Measurements from ENCODE around the gene PDZRN4.
"Not testable (repeated sequence)": the region's sequence is repeated elsewhere in the genome, so short reads cannot be mapped to it uniquely, and the experiment has no call there.

PDZRN4 gene

DNA sequence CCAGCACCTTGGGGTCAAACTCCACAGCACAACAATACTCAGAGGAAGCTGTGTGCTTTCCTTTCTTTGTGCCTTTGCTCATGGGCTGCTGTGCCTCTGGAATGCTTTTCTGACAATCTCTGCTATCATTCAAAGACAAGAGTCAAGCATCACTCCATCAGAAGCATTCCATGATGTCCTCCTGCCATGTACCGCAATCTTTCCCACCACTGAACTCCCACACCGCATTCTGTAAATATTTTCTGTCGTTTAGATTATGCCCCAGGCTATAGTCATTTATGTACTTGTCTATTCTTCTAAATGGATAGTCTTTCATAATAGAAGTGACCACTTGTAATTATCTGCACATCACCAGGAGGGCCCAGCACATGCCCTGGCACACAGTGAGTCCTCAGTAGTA lies 327.8 kb downstream of the PDZRN4 start:
- no peak for DNase-seq

DNA sequence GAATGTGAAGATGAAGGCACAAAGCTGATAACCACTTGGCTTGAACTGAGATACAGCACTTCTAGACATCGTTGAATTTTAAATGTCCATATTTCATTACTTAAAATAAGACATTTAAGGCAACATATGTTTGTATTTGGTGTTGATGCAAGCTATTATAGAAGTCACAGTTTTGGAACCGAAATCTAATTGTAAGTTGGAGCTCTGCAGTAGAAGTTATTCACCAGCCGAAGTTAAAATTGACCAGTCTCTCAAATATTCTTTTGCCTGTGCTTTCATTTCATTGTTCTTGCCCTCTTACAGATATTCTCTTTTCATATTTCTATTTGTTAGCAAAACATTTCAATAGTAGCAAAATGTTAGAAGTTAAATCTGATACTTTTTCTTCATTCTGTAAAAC lies 332.7 kb downstream of the PDZRN4 start:
- DNase-seq: no peak

DNA sequence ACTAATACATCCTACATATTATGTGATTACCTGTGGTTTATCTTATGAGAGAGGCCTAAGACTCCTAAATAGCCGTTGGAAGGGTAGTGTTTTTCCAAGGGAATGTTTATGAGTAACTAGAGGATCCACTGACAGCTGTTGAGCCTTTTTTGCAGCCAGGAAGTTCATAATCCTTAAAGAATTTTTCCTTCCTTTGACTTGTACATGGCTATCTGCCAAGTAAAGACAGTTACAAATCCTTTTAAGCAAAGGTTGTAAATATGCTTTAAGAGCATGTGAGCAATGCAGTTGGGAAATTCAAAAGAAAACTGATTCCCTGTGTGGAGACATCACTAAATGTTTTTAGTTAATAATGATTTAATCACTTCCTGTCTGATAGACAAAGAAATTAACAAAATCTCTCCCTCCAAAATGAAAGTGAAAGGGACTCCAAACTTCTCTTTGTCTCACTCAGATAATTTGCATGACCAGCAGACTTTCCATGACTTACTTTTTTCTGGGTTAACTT lies 333.8 kb downstream of the PDZRN4 start:
- DNase-seq: no peak

GRCh38 chr12:41527062-41527461 lies 338.9 kb downstream of the PDZRN4 start:
- DNase-seq: no peak

GRCh38 chr12:41527534-41528116 lies 339.5 kb downstream of the PDZRN4 start:
- DNase-seq: no peak

DNA sequence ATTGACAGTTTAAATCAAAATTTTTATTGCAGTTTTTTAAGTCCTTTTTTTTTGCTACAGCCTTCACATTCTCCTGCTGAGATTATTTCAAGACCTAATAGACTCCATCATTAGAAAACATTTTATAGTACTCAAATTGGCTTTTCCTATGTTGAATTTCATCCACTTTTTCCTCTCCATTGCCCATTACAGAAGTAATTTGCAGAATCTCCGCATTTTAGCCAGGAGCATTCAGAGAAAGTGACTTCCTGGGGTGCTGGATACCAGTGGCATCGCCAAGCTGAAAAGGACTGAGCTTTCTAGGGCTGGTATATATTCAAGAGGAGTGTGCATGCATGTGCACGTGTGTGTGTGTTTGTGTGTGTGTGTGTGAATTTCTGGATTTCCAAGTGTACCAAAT lies 340.8 kb downstream of the PDZRN4 start:
- DNase-seq: no peak

DNA sequence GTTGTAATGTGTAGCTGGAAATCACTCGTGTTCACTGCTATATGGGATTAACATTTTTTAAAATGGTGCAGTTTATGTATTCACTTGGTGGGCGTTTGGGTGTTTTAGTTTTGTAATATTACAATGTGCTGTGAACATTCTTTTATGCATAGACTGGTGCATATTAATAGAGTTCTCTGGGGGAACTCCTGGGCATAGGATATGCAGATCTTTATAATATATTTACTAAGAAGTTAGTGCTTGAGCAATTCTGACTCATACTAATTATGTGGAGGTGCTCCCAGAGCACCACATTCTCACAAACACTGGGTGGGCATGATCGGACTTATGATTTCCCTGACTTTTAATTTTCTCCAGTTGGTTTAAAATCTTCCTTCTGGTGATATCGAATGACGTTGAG lies 342.3 kb downstream of the PDZRN4 start:
- no peak for DNase-seq

DNA sequence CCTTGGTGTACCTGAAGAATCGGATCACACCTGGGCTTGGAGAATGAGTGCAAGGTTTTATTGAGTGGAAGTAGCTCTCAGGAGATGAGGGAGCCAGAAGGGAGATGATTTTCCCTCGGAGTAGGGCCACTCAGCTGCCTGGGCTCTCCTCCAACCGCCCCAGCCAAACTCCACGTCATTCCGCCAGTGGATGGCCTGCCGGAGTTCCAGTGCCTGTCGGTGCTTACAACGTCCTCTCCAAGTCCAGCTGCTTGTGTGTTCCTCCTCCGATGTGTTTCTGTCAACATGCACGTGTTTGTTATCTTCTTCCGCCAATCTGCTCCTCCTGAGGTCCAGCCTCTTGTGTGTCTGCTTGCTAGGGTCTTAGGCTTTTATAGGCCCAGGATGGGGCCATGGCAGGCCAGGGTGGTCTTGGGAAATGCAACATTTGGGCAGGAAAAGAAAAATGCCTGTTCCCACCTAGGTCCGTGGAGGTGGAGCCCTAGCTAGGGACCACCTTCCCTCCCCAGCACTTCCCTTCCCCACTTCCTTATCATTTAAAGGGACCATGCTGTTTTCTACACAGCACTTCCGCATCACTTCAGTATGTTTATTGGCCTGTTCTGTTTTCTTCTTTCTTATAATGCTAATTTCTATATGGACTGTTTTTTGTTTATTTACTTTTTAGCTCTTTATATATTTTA lies 343.2 kb downstream of the PDZRN4 start:
- DNase-seq: no peak

DNA sequence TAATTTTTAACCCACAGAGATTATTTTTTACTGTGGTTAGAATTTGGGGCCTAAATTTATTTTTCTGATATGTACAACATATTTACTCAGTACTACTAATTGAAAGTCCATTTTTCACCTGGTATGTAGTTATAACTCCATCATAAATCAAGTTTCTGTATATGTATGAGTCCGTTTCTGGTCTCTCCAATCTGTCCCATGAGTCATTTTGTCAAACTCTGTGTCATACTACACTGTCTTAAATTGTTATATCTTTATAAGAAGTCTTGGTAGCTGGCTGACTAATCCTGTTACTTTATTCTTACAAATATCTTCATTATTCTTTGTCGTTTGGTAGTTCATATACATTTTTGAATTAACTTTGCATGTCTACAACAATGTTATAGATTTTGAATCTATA lies 344.0 kb downstream of the PDZRN4 start:
- no peak for DNase-seq

- DNase-seq: no peak
Observed at GRCh38 chr12:41536813-41537490, 348.8 kb downstream of the PDZRN4 start.

GRCh38 chr12:41537522-41537921 lies 349.4 kb downstream of the PDZRN4 start:
- no peak for DNase-seq

- DNase-seq: no peak
Observed at GRCh38 chr12:41545761-41546160, 357.6 kb downstream of the PDZRN4 start.

DNA sequence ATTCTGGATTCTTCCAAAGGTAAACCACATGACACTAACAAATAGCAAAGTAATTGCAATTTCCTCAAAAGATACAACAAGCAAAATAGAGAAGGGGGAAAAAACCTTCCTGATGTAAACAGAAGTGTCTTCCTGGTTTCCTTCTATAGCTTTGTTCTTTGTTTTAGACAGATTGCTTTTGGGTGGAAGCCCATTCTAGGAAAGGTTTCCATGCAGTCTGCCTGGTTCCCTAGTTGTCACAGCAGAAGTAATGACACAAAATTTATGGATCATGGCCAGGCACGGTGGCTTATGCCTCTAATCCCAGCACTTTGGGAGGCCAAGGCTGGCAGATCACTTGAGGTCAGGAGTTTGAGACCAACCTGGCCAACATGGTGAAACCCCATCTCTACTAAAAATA lies 359.0 kb downstream of the PDZRN4 start:
- not testable (repeated sequence) for DNase-seq

DNA sequence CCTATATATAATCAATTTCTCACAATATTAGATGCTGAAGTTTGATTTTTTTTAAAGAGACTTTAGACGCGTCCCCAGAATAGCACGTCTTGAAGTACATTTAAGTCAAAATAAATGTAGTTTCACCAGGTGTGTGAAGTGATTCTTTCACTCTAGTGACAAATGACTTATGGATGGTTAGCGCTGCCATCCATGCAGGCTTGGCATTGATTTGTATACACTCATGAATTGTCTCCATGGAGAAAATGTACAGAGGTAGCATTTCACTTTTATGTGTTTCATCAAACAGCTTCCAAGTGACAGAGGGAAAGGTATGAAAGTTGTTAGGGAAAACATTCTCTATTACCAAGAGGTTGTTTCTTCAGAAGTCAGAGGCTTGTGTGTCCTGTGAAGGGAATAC lies 360.8 kb downstream of the PDZRN4 start:
- DNase-seq: no peak

- peak; percentile 32 for DNase-seq
Observed at GRCh38 chr12:41552588-41552987, 364.5 kb downstream of the PDZRN4 start.

DNA sequence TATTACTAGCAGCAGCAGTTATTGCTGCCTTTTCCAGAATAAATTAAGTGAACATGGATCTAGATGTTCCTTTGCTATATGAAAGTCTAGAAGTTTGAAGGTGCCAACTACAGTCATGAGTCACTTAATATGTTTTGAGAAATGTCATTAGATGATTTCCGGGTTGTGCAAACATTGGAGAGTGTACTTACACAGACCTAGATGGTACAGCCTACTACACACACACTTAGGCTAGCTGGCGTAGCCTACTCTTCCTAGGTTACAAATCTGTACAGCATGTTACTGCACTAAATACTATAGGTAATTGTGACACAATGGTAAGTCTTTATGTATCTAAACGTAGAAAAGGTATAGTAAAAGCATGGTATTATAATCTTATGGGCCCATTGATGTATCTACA lies 368.1 kb downstream of the PDZRN4 start:
- no peak for DNase-seq

GRCh38 chr12:41557344-41557743 lies 369.2 kb downstream of the PDZRN4 start:
- DNase-seq: no peak

GRCh38 chr12:41558671-41559070 lies 370.6 kb downstream of the PDZRN4 start:
- DNase-seq: no peak

DNA sequence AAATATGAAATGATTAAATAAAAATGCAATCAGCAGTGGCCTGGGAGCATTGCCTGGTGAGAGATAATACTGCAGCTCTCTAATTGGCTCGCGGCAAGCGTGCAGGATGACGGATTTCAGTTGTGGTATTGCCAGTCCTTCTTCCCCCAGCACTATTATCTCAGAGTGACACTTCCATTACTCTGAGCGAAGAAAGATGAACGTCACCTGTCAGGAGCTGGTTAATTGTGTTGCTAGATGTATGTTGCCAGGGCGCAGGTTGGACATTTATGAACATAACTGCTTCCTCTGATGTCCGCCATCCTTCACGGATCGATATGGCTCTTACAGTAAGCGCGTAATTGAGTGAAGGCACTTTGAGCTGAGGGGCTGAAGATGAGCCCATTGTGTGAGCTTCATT lies 374.9 kb downstream of the PDZRN4 start:
- no peak for DNase-seq

DNA sequence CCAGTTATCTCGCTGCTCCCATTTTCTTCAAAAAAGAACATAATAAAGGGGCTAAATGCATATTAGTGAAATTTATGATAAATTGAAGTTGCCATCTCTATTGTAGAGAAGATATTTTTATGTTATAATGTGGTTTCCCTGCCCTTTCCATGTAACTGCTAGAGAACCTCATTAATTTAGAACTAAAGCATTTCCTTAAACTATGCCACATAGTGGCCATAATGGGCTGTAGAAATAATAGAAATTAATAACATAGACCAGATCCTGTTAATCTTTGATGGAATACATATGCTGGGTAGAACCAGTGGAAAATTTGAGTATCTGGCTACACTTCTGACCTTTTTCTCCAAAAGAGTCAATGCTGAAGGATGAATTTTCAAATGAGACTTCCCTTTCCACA lies 376.7 kb downstream of the PDZRN4 start:
- no peak for DNase-seq

DNA sequence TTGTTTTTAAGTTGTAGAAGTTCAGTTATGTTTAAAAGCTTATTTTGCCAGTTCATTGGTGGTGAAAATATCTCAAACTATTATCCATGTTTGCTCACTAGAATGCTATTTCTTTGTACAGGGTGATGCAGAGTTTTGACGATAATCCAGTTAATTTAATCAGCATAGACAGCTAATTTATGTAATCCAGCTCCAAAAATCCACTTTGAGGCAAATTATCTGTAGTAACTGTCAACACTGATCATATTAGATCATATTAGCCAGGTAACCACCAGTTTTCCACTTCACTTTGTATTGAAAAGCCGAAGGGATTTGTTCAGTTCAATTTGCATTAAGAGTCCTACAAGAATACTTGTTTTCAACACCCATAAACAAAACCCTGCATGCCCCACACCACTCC lies 378.6 kb downstream of the PDZRN4 start:
- DNase-seq: no peak

DNA sequence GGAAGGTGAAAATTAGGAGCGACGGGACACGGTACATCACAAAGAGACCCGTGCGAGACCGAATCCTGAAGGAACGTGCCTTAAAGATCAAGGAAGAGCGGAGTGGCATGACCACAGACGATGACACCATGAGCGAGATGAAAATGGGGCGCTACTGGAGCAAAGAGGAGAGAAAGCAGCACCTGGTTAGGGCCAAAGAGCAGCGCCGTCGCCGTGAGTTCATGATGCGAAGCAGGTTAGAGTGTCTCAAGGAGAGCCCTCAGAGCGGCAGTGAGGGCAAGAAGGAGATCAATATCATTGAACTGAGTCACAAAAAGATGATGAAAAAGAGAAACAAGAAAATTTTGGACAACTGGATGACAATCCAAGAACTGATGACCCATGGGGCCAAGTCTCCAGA lies 385.3 kb downstream of the PDZRN4 start:
- DNase-seq: no peak

DNA sequence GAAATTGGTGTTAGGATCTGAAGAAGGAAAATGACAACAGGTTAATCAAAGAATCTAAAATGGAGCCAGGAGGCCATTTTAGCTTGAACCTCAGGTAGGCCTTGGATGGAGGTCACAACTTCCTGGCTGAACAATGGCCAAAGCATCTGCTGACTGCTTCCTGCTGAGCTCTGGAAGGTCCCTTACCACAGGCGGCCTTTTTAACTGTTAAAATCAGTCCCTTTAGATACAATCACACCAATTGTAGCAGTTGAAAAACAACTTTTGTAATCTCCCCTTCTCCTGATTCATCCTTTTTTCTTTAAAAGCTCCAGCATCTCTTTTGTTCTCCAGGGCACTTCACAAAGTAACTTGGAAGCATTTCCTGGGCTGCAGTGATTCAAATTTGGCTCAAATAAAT lies 388.8 kb downstream of the PDZRN4 start:
- DNase-seq: no peak

DNA sequence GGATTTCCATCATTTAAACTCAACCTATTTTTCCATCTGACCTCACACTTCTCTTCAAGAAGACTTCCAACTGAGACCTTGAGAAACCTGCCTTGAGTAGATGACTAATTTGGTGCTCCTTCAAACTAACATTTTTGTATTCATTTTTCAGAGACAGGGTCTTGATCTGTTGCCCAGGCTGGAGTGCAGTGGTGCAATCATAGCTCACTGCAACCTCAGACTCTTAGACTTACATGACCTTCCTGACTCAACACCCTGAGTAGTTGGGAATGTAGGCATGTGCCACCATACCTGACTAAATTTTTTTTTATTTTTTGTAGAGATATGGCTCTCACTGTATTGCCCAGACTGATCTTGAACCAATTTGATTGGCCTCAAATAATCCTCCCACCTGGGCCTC lies 389.9 kb downstream of the PDZRN4 start:
- no peak for DNase-seq
